Measurements from ENCODE around the gene CHMP1A.
"Not testable (repeated sequence)": the region's sequence is repeated elsewhere in the genome, so short reads cannot be mapped to it uniquely, and the experiment has no call there.

Gene CHMP1A

GRCh38 chr16:89657442-89658220 lies at the start of gene CHMP1A, which contains the start of gene SPATA33:
Gene CHMP1A (minus strand): TSS chr16:89657708. CDS start chr16:89657588, 120 bp downstream.
Gene SPATA33 (plus strand): TSS chr16:89657836. CDS start chr16:89657912, 76 bp downstream.
- peak; percentile 93 for DNase-seq

GRCh38 chr16:89706518-89707260 lies 49.2 kb upstream of the CHMP1A start:
- no peak for DNase-seq

- DNase-seq = no peak
These were observed 47.5 kb upstream of the CHMP1A start for GRCh38 chr16:89705006-89705405.

- no peak for DNase-seq
These were observed 46.8 kb upstream of the CHMP1A start for GRCh38 chr16:89704281-89704680.

- DNase-seq = peak; percentile 97
These were observed 44.2 kb upstream of the CHMP1A start, which contains the start of gene SPATA2L for GRCh38 chr16:89701425-89702406. Gene SPATA2L (minus strand): TSS chr16:89701705. CDS start chr16:89701232, 473 bp downstream.

GRCh38 chr16:89700649-89701424 lies 43.3 kb upstream of the CHMP1A start:
- DNase-seq = peak; percentile 63

- DNase-seq = peak; percentile 96
These were observed 42.7 kb upstream of the CHMP1A start for GRCh38 chr16:89700100-89700648.

- DNase-seq = not testable (repeated sequence)
These were observed 42.2 kb upstream of the CHMP1A start for GRCh38 chr16:89699629-89700099.

GRCh38 chr16:89698717-89699116 lies 41.2 kb upstream of the CHMP1A start:
- DNase-seq = not testable (repeated sequence)

GRCh38 chr16:89697616-89698331 lies 40.3 kb upstream of the CHMP1A start:
- no peak for DNase-seq

GRCh38 chr16:89697161-89697615 lies 39.7 kb upstream of the CHMP1A start:
- no peak for DNase-seq

GRCh38 chr16:89696670-89697128 lies 39.2 kb upstream of the CHMP1A start:
- peak; percentile 66 for DNase-seq

GRCh38 chr16:89695875-89696669 lies 38.6 kb upstream of the CHMP1A start:
- DNase-seq = no peak

- no peak for DNase-seq
These were observed 37.8 kb upstream of the CHMP1A start for GRCh38 chr16:89695086-89695874.

GRCh38 chr16:89694784-89695085 lies 37.2 kb upstream of the CHMP1A start:
- DNase-seq = not testable (repeated sequence)

GRCh38 chr16:89693931-89694783 lies 36.6 kb upstream of the CHMP1A start:
- no peak for DNase-seq

GRCh38 chr16:89693289-89693731 lies 35.8 kb upstream of the CHMP1A start:
- DNase-seq = no peak

All from CD4-positive, alpha-beta T cell treated with Interleukin-10 for 1 hour (primary cell).